K562 treated with DMSO at 1 percent for 12 hours (cell line): ENCODE data around the gene KRTAP12-3. TPM values are rescaled to one million over a fixed set of nuclear protein-coding genes. Genes with fewer than 3 reads are reported as not detected.

ENCODE experiments used
- total RNA-seq: library from RNA; unstranded; fragments of 300-600 nt; gene quantifications from 2 replicates; pipeline ENCODE4 v1.2.3, GENCODE V29; 2022; ENCODE audit not compliant: insufficient read depth

The KRTAP12-3 gene, protein sequence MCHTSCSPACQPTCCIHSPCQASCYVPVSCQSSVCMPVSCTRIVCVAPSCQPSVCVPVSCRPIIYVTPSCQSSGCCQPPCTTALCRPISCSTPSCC
- not detected in 2 replicates for total RNA-seq

DNA sequence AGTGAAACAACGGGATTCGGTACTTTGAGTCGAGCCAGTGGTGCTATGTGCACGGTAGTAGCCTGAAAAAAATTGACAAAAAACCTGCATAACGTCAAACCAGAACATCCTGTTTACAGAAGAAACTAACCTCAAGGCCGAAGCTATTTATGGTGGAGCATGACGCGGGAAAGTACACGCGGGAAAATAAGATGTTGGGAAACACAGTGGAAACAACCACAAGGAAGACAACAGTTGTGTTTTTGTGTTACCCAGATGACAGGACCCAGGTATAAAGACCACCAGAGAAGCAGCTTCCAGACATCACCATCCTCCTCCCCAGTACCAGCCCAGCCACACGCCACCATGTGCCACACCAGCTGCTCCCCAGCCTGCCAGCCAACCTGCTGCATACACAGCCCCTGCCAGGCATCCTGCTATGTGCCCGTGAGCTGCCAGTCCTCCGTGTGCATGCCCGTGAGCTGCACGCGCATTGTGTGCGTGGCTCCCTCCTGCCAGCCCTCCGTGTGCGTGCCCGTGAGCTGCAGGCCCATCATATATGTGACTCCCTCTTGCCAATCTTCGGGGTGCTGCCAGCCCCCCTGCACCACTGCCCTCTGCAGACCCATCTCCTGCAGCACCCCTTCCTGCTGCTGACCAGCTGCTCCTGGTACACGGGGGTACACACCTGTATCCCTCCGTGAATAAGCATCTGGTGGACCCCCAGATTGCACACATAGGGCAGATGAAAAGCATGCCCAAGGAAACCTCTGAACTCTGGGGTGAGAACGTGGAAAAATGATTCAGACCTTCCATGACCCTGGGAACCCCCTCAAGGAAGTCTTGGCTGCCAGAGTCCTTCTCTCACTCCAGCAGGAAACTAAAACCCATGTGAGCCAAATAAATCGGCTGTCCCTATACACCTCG is at the start of gene KRTAP12-3:
Gene KRTAP12-3 (plus strand): TSS at position 298 of the 906 bp plus-strand sequence. CDS start 48 bp downstream, at position 346.

DNA sequence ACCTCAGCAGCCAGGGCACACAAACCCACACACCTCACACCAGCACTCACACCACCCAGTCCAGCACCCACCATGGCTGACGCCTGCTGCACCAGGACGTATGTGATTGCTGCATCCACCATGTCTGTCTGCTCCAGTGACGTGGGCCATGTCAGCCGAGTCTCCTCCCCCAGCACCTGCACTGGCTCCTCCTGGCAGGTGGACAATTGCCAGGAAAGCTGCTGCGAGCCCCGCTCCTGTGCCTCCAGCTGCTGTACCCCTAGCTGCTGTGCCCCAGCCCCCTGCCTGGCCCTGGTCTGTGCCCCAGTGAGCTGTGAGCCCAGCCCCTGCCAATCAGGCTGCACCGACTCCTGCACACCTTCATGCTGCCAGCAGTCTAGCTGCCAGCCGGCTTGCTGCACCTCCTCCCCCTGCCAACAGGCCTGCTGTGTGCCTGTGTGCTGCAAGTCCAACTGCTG is 45.7 kb upstream of the KRTAP12-3 start, which contains the start of gene KRTAP10-8:
Gene KRTAP10-8 (plus strand): TSS at position 51 of the 458 bp plus-strand sequence. CDS start 22 bp downstream, at position 73.

DNA sequence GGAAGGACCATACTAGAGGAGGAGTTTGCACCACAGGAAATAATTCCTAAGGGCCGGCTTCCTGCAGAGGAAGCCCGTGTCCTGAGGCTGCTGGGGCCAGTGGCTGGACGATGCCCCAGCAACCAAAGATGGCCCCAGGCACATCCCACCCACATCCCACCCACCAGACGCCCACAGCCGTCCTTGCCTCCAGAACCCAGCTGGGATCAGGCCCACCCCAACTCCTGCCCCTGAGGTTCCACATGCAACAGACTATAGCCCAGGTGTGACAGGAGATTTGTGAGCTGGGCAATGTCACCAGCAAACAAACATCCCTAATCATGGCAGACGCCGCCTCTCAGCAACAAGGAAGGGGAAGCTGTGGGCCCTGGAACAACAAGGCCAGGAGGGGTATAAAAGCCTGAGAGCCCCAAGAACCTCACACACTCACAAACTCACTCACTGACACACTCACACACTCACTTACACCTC is 31.0 kb upstream of the KRTAP12-3 start, which contains the start of gene KRTAP10-9:
Gene KRTAP10-9 (plus strand): TSS at position 421 of the 471 bp plus-strand sequence. CDS start 79 bp downstream, outside the sequence.

DNA sequence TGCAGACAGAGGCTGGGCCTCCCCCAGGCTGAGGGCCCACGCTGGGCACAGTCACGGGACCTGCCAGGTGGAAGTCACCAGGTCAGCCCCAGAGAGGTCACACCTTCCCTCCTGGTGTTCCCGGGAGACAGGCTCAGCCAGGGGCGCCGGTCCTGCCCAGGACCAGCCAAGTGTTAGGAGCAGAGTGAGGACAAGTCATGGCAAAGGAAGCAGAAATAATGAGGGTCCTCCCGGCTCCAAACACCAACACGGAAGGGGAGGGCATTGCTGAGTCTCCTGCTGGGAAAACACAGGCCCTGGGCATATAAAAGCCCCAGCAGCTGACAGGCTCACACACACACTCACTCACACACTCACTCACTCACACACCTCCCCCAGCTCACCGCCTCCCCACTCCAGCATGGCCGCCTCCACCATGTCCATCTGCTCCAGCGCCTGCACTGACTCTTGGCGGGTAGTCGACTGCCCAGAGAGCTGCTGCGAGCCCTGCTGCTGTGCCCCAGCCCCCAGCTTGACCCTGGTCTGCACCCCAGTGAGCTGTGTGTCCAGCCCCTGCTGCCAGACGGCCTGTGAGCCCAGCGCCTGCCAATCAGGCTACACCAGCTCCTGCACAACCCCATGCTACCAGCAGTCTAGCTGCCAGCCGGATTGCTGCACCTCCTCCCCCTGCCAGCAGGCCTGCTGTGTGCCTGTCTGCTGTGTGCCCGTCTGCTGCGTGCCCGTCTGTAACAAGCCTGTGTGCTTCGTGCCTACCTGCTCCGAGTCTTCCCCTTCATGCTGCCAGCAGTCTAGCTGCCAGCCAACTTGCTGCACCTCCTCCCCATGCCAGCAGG is 20.5 kb upstream of the KRTAP12-3 start, which contains the start of gene KRTAP10-10:
Gene KRTAP10-10 (plus strand): TSS at position 339 of the 833 bp plus-strand sequence. CDS start 62 bp downstream, at position 401.

DNA sequence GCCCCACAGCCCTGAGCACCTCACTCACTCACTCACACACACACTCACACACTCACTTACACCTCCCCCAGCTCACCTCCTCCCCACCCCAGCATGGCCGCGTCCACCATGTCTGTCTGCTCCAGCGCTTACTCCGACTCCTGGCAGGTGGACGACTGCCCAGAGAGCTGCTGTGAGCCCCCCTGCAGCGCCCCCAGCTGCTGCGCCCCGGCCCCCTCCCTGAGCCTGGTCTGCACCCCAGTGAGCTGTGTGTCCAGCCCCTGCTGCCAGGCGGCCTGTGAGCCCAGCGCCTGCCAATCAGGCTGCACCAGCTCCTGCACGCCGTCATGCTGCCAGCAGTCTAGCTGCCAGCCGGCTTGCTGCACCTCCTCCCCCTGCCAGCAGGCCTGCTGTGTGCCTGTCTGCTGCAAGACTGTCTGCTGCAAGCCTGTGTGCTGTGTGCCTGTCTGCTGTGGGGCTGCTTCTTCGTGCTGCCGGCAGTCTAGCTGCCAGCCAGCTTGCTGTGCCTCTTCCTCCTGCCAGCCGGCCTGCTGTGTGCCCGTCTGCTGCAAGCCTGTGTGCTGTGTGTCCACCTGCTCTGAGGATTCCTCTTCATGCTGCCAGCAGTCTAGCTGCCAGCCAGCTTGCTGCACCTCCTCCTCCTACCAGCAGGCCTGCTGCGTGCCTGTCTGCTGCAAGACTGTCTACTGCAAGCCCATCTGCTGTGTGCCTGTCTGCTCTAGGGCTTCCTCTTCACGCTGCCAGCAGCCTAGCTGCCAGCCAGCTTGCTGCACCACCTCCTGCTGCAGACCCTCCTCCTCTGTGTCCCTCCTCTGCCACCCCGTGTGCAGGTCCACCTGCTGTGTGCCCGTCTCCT is 11.1 kb upstream of the KRTAP12-3 start, which contains the start of gene KRTAP10-11:
Gene KRTAP10-11 (plus strand): TSS at position 49 of the 856 bp plus-strand sequence. CDS start 45 bp downstream, at position 94.

DNA sequence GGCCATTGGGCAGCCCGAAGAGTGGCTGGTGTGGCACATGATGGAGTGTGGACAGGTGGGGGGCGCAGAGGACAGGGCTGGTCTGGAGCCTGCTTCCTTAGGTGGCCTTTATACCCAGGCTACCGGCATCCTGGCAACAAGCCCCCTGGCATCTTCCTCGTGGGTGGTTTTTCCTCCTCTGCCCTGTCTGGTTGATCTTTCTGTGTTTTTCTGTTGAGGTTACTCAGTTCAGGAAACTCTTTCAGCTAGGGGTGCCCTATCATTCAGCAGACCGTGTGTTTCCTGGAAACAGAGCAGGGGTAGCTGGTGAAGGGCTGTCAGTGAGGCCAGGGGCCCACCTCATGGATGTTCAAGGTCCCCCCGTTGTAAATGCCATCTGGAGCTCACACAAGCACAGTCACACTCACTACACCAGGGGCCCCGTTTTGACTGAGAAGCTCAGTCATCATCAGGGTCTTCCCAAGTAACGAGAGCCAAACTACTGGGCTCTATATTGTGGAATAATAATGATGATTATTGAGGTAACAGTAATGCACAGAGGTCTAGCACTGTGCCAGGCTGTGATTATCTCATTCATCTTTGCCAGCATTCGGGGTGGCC is 3.1 kb upstream of the KRTAP12-3 start, which contains the start of gene KRTAP12-4:
Gene KRTAP12-4 (minus strand): TSS at position 84 of the 600 bp plus-strand sequence. CDS start 45 bp downstream, at position 39.

DNA sequence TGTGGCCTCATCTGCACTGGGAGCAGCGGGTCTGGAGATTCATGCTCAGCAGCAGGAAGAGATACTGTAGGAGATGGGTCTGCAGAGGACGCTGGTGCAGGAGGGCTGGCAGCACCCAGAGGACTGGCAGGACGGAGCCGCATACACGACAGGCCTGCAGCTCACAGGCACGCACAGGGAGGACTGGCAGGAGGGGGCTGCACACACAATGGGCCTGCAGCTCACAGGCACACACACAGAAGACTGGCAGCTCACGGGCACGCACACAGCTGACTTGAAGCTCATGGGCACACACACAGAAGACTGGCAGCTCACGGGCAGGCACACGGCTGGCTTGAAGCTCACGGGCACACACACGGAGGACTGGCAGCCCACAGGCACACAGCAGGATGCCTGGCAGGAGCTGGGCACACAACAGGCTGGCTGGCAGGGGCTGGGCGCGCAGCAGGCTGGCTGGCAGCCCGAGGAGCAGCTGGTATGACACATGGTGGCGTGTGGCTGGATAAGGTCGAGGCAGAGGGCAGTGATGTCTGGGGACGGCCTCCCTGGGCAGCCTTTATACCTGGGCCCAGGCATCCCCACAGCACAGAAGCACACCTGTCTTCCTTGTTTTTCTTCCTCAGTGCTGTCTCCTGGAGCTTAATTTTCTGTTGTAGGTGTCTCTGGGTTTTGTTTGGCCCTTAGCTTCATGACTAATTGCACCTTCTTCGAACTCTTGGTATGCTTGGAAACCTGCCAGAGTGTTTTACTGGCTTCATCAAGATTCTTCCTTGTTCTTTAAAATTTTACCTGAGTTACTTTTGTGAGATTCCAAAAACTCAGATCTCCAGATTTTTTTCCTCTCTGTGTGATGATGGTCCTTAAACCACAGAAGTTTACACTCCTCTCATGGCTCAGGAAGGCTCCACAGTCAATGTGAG is 8.9 kb downstream of the KRTAP12-3 start, which contains the start of gene KRTAP12-2:
Gene KRTAP12-2 (minus strand): TSS at position 527 of the 920 bp plus-strand sequence. CDS start 41 bp downstream, at position 486.

DNA sequence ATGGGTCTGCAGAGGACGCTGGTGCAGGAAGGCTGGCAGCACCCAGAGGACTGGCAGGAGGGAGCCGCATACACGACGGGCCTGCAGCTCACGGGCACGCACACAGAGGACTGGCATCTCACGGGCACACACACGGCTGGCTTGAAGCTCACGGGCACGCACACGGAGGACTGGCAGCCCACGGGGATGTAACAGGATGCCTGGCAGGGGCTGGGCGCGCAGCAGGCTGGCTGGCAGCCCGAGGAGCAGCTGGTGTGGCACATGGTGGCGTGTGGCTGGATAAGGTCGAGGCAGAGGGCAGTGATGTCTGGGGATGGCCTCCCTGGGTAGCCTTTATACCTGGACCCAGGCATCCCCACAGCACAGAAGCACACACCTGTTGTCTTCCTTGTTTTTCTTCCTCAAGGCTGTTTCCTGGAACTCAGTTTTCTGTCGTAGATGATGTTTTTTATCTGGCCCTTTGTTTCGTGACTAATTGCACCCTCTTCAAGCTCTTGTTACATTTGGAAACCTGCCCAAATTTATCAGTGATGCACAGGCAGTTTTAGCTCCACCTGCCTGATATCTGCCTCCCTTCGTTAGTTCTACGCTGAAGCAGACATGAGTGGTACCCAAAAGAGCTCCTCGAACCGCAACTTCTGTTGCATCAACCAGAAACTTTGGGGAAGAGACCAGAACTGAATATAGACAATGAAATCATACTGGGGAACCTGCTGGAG is 24.3 kb downstream of the KRTAP12-3 start, which contains the start of gene KRTAP12-1:
Gene KRTAP12-1 (minus strand): TSS at position 303 of the 719 bp plus-strand sequence. CDS start 40 bp downstream, at position 263.

DNA sequence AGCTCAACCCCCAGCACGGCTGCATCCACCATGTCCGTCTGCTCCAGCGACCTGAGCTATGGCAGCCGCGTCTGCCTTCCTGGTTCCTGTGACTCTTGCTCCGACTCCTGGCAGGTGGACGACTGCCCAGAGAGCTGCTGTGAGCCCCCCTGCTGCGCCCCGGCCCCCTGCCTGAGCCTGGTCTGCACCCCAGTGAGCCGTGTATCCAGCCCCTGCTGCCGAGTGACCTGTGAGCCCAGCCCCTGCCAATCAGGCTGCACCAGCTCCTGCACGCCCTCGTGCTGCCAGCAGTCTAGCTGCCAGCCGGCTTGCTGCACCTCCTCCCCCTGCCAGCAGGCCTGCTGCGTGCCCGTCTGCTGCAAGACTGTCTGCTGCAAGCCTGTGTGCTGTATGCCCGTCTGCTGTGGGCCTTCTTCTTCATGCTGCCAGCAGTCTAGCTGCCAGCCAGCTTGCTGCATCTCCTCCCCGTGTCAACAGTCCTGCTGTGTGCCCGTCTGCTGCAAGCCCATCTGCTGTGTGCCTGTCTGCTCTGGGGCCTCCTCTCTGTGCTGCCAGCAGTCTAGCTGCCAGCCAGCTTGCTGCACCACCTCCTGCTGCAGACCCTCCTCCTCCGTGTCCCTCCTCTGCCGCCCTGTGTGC is 39.6 kb downstream of the KRTAP12-3 start, which contains the start of gene KRTAP10-12:
Gene KRTAP10-12 (plus strand): TSS at position 1 of the 639 bp plus-strand sequence. CDS start 30 bp downstream, at position 31.

Other genes with a start within 250 kb of the KRTAP12-3 start
- gene LRRC3, start 202.4 kb upstream of the KRTAP12-3 start, total RNA-seq, result not detected in 2 replicates
- gene KRTAP10-1, start 117.7 kb upstream of the KRTAP12-3 start, total RNA-seq, result not detected in 2 replicates
- gene KRTAP10-2, start 106.4 kb upstream of the KRTAP12-3 start, total RNA-seq, result not detected in 2 replicates
- gene KRTAP10-3, start 99.1 kb upstream of the KRTAP12-3 start, total RNA-seq, result not detected in 2 replicates
- gene KRTAP10-4, start 84.2 kb upstream of the KRTAP12-3 start, total RNA-seq, result not detected in 2 replicates
- gene KRTAP10-5, start 77.3 kb upstream of the KRTAP12-3 start, total RNA-seq, result not detected in 2 replicates
- not detected in 2 replicates for gene KRTAP10-6, start 65.4 kb upstream of the KRTAP12-3 start, total RNA-seq
- not detected in 2 replicates for gene KRTAP10-7, start 57.3 kb upstream of the KRTAP12-3 start, total RNA-seq
- not detected in 2 replicates for gene KRTAP10-8, start 45.9 kb upstream of the KRTAP12-3 start, total RNA-seq
- gene KRTAP10-9, start 30.8 kb upstream of the KRTAP12-3 start, total RNA-seq, result not detected in 2 replicates
- gene KRTAP10-10, start 20.6 kb upstream of the KRTAP12-3 start, total RNA-seq, result not detected in 2 replicates
- not detected in 2 replicates for gene KRTAP10-11, start 11.5 kb upstream of the KRTAP12-3 start, total RNA-seq
- gene KRTAP12-4, start 3.3 kb upstream of the KRTAP12-3 start, total RNA-seq, result not detected in 2 replicates
- gene KRTAP12-2, start 9.0 kb downstream of the KRTAP12-3 start, total RNA-seq, result not detected in 2 replicates
- gene KRTAP12-1, start 24.2 kb downstream of the KRTAP12-3 start, total RNA-seq, result not detected in 2 replicates
- gene KRTAP10-12, start 39.2 kb downstream of the KRTAP12-3 start, total RNA-seq, result not detected in 2 replicates
- not detected in 2 replicates for gene TSPEAR, start 53.6 kb downstream of the KRTAP12-3 start, total RNA-seq
- gene UBE2G2, start 143.9 kb downstream of the KRTAP12-3 start, total RNA-seq, result 28.6 and 106 TPM in 2 replicates
- gene SUMO3, start 160.1 kb downstream of the KRTAP12-3 start, total RNA-seq, result 71.5 and 102 TPM in 2 replicates
- 124 and 191 TPM in 2 replicates for gene PTTG1IP, start 215.8 kb downstream of the KRTAP12-3 start, total RNA-seq